Measurements from ENCODE around the gene WDR36.
"Not testable (repeated sequence)": the region's sequence is repeated elsewhere in the genome, so short reads cannot be mapped to it uniquely, and the experiment has no call there.

The WDR36 gene

GRCh38 chr5:111138096-111138495 is 45.9 kb downstream of the WDR36 start:
- DNase-seq (ENCODE audit: low read depth) = no peak

GRCh38 chr5:111141471-111141870 is 49.3 kb downstream of the WDR36 start:
- DNase-seq (ENCODE audit: low read depth) = not testable (repeated sequence)

- no peak for DNase-seq (ENCODE audit: low read depth)
Observed at GRCh38 chr5:111142932-111143331, 50.8 kb downstream of the WDR36 start.

- peak; percentile 64 for DNase-seq (ENCODE audit: low read depth)
Observed at GRCh38 chr5:111143910-111144309, 51.8 kb downstream of the WDR36 start.

- no peak for DNase-seq (ENCODE audit: low read depth)
Observed at GRCh38 chr5:111144352-111144930, 52.3 kb downstream of the WDR36 start.

GRCh38 chr5:111146053-111146452 is 53.9 kb downstream of the WDR36 start:
- DNase-seq (ENCODE audit: low read depth) = no peak

GRCh38 chr5:111147502-111147901 is 55.4 kb downstream of the WDR36 start:
- no peak for DNase-seq (ENCODE audit: low read depth)

- DNase-seq (ENCODE audit: low read depth) = no peak
Observed at GRCh38 chr5:111151998-111152397, 59.9 kb downstream of the WDR36 start.

GRCh38 chr5:111153483-111153882 is 61.3 kb downstream of the WDR36 start:
- DNase-seq (ENCODE audit: low read depth) = no peak

GRCh38 chr5:111153945-111154344 is 61.8 kb downstream of the WDR36 start:
- DNase-seq (ENCODE audit: low read depth) = no peak

- no peak for DNase-seq (ENCODE audit: low read depth)
Observed at GRCh38 chr5:111158105-111158744, 66.1 kb downstream of the WDR36 start.

- no peak for DNase-seq (ENCODE audit: low read depth)
Observed at GRCh38 chr5:111159845-111160244, 67.7 kb downstream of the WDR36 start.

- DNase-seq (ENCODE audit: low read depth) = no peak
Observed at GRCh38 chr5:111163000-111163399, 70.9 kb downstream of the WDR36 start.

GRCh38 chr5:111165058-111165457 is 72.9 kb downstream of the WDR36 start:
- no peak for DNase-seq (ENCODE audit: low read depth)

- DNase-seq (ENCODE audit: low read depth) = no peak
Observed at GRCh38 chr5:111167551-111167950, 75.4 kb downstream of the WDR36 start.

- no peak for DNase-seq (ENCODE audit: low read depth)
Observed at GRCh38 chr5:111168608-111169007, 76.5 kb downstream of the WDR36 start.

- DNase-seq (ENCODE audit: low read depth) = no peak
Observed at GRCh38 chr5:111169269-111169668, 77.1 kb downstream of the WDR36 start.

GRCh38 chr5:111170279-111170678 is 78.1 kb downstream of the WDR36 start:
- no peak for DNase-seq (ENCODE audit: low read depth)

GRCh38 chr5:111172504-111172903 is 80.4 kb downstream of the WDR36 start:
- no peak for DNase-seq (ENCODE audit: low read depth)

GRCh38 chr5:111173476-111173875 is 81.3 kb downstream of the WDR36 start:
- DNase-seq (ENCODE audit: low read depth) = no peak
